Trophoblast cell (in vitro differentiated cells and primary cell): ENCODE measurements around the gene AP5S1.

ENCODE experiments used
- DNase-seq, 2 donors: peaks; one replicate each; pipeline ENCODE4 v3.0.0-alpha.2; 2016
- H2AFZ ChIP-seq: 2 replicates; pipeline ENCODE4 v1.6.1; 2013; ENCODE audit warnings: low read length, moderate library complexity, mild to moderate bottlenecking; ENCODE audit not compliant: insufficient read depth, poor library complexity
- H2AK5ac ChIP-seq: 2 replicates; pipeline ENCODE4 v1.6.1; 2013; ENCODE audit warnings: mild to moderate bottlenecking, low read length
- H2BK120ac ChIP-seq: 2 replicates; pipeline ENCODE4 v1.6.1; 2013; ENCODE audit warnings: low read length, mild to moderate bottlenecking, moderate library complexity; ENCODE audit not compliant: insufficient read depth, poor library complexity
- H2BK12ac ChIP-seq: 2 replicates; pipeline ENCODE4 v1.6.1; 2013; ENCODE audit warnings: mild to moderate bottlenecking, low read length, moderate library complexity
- H2BK5ac ChIP-seq: 2 replicates; pipeline ENCODE4 v1.6.1; 2013; ENCODE audit warnings: low read length, low read depth, moderate library complexity, mild to moderate bottlenecking; ENCODE audit not compliant: poor library complexity
- H3K14ac ChIP-seq: 2 replicates; pipeline ENCODE4 v1.6.1; 2013; ENCODE audit warnings: mild to moderate bottlenecking, low read length
- H3K18ac ChIP-seq: 2 replicates; pipeline ENCODE4 v1.6.1; 2013; ENCODE audit warnings: mild to moderate bottlenecking, low read length
- H3K23ac ChIP-seq: 2 replicates; pipeline ENCODE4 v1.6.1; 2013; ENCODE audit warnings: low read length
- H3K27ac ChIP-seq: 2 replicates; pipeline ENCODE4 v1.5.1; 2013; ENCODE audit warnings: low read depth, mild to moderate bottlenecking, inconsistent platforms, low read length, moderate library complexity
- H3K27me3 ChIP-seq: 2 replicates; pipeline ENCODE4 v1.6.1; 2013; ENCODE audit warnings: inconsistent platforms, mild to moderate bottlenecking, low read length, moderate library complexity; ENCODE audit not compliant: insufficient read depth
- H3K36me3 ChIP-seq, 2 experiments: 1 replicate in 1 of 2; 2 replicates in 1 of 2; pipeline ENCODE4 v1.6.1; 2013; ENCODE audit warnings: low read length in 2 of 2, mild to moderate bottlenecking in 2 of 2, moderate library complexity in 1 of 2; ENCODE audit not compliant: insufficient read depth in 2 of 2, control insufficient read depth in 1 of 2
- H3K4ac ChIP-seq: 2 replicates; pipeline ENCODE4 v1.6.1; 2013; ENCODE audit warnings: low read depth, mild to moderate bottlenecking, low read length, moderate library complexity
- H3K4me1 ChIP-seq, 2 experiments: 1 replicate in 1 of 2; 2 replicates in 1 of 2; pipeline ENCODE4 v1.6.1; 2013; ENCODE audit warnings: low read length in 2 of 2, mild to moderate bottlenecking in 2 of 2, moderate library complexity in 1 of 2; ENCODE audit not compliant: insufficient read depth in 2 of 2, control insufficient read depth in 1 of 2
- H3K4me2 ChIP-seq: 2 replicates; pipeline ENCODE4 v1.6.1; 2013; ENCODE audit warnings: inconsistent platforms, mild to moderate bottlenecking, low read length, moderate library complexity
- H3K4me3 ChIP-seq: 2 replicates; pipeline ENCODE4 v1.5.1; 2013; ENCODE audit warnings: mild to moderate bottlenecking, low read depth, low read length, inconsistent platforms
- H3K79me1 ChIP-seq: one replicate; pipeline ENCODE4 v1.6.1; 2013; ENCODE audit warnings: low read length
- H3K79me2 ChIP-seq: 2 replicates; pipeline ENCODE4 v1.6.1; 2013; ENCODE audit warnings: low read length, mild to moderate bottlenecking; ENCODE audit not compliant: control insufficient read depth, insufficient read depth, poor library complexity
- H3K9ac ChIP-seq: 2 replicates; pipeline ENCODE4 v1.6.1; 2013; ENCODE audit warnings: mild to moderate bottlenecking, low read length
- H3K9me3 ChIP-seq: 2 replicates; pipeline ENCODE4 v1.6.1; 2013; ENCODE audit warnings: low read depth, mild to moderate bottlenecking, control low read depth, inconsistent platforms, low read length; ENCODE audit not compliant: insufficient read depth
- H4K12ac ChIP-seq: 2 replicates; pipeline ENCODE4 v1.6.1; 2013; ENCODE audit warnings: low read depth, mild to moderate bottlenecking, low read length, moderate library complexity
- H4K8ac ChIP-seq: 2 replicates; pipeline ENCODE4 v1.6.1; 2013; ENCODE audit warnings: low read depth, mild to moderate bottlenecking, low read length, moderate library complexity
- H4K91ac ChIP-seq: one replicate; pipeline ENCODE4 v1.6.1; 2013; ENCODE audit warnings: low read depth, mild to moderate bottlenecking, low read length, moderate library complexity
- WGBS: extraction: QIAGEN DNeasy Blood & Tissue Kit; methylation state at CpG from one replicate; pipeline ENCODE4 v1.1.7; 2013; ENCODE audit warnings: missing lambda C conversion rate; ENCODE audit not compliant: insufficient read length, insufficient coverage; ENCODE audit errors: extremely low coverage; 5-methylcytosine and 5-hydroxymethylcytosine counted together

AP5S1 gene

GRCh38 chr20:3801299-3801698 lies 19.0 kb upstream of the AP5S1 start:
- DNase-seq = no peak
- Histone ChIP-seq H3K79me1 (peaks cover 6% of the 10 kb centered on the region), H3K79me2 (peaks cover 3% of the 10 kb centered on the region)

GRCh38 chr20:3801846-3802245 lies 18.5 kb upstream of the AP5S1 start:
- peaks cover 13 to 17% of the 10 kb centered on the region in 2 experiments for H3K4me1 ChIP-seq
- H3K18ac ChIP-seq = no peak overlapping the region

More at GRCh38 chr20:3801299-3801698, 19.0 kb upstream of the AP5S1 start:
- Histone ChIP-seq H2BK120ac (no peak overlapping the region), H4K8ac (no peak overlapping the region), H3K36me3 (peaks cover 44 to 49% of the 10 kb centered on the region in 2 experiments), H2AK5ac (no peak overlapping the region), H3K27ac (no peak overlapping the region), H3K4me3 (no peak overlapping the region), H4K91ac (no peak overlapping the region), H2BK12ac (no peak overlapping the region), H2AFZ (no peak overlapping the region), H2BK5ac (no peak overlapping the region), H4K12ac (no peak overlapping the region), H3K4me2 (no peak overlapping the region), H3K9ac (no peak overlapping the region), H3K27me3 (no peaks in the 10 kb centered on the region), H3K14ac (no peak overlapping the region), H3K23ac (no peak overlapping the region), H3K4ac (no peak overlapping the region), H3K4me1 (peaks cover 18 to 22% of the 10 kb centered on the region in 2 experiments), H3K9me3 (no peaks in the 10 kb centered on the region), H3K18ac (no peak overlapping the region)
- WGBS = no CpG with 5 or more reads among the region's 4 CpGs

GRCh38 chr20:3802524-3803239 lies 17.7 kb upstream of the AP5S1 start:
- Histone ChIP-seq H2BK120ac (no peak overlapping the region), H3K9me3 (no peaks in the 10 kb centered on the region), H3K14ac (no peak overlapping the region), H3K9ac (no peak overlapping the region), H3K4ac (no peak overlapping the region), H2AFZ (no peak overlapping the region), H3K4me2 (no peak overlapping the region), H3K36me3 (peaks cover 43 to 49% of the 10 kb centered on the region in 2 experiments), H3K79me2 (no peaks in the 10 kb centered on the region), H4K8ac (no peak overlapping the region), H3K79me1 (peaks cover 4% of the 10 kb centered on the region), H3K4me1 (peaks cover 16 to 17% of the 10 kb centered on the region in 2 experiments), H4K91ac (no peak overlapping the region), H3K18ac (no peak overlapping the region), H2BK12ac (no peak overlapping the region), H2BK5ac (no peak overlapping the region), H3K4me3 (no peak overlapping the region), H3K27me3 (no peaks in the 10 kb centered on the region), H3K23ac (no peak overlapping the region), H4K12ac (no peak overlapping the region), H3K27ac (no peak overlapping the region), H2AK5ac (no peak overlapping the region)
- no peak for DNase-seq
- no CpG with 5 or more reads among the region's 11 CpGs for WGBS

More at GRCh38 chr20:3801846-3802245, 18.5 kb upstream of the AP5S1 start:
- Histone ChIP-seq H2BK120ac (no peak overlapping the region), H3K36me3 (peaks cover 44 to 49% of the 10 kb centered on the region in 2 experiments), H4K8ac (no peak overlapping the region), H3K14ac (no peak overlapping the region), H3K4ac (no peak overlapping the region), H2AK5ac (no peak overlapping the region), H4K12ac (no peak overlapping the region), H3K9me3 (no peaks in the 10 kb centered on the region), H3K4me3 (no peak overlapping the region), H3K79me2 (no peaks in the 10 kb centered on the region), H3K9ac (no peak overlapping the region), H3K27me3 (no peaks in the 10 kb centered on the region), H3K79me1 (peaks cover 2% of the 10 kb centered on the region), H2BK5ac (no peak overlapping the region), H2BK12ac (no peak overlapping the region), H3K27ac (no peak overlapping the region), H4K91ac (no peak overlapping the region), H3K23ac (no peak overlapping the region), H2AFZ (no peak overlapping the region), H3K4me2 (no peak overlapping the region)
- DNase-seq = no peak
- WGBS = no CpG with 5 or more reads among the region's 13 CpGs

DNA sequence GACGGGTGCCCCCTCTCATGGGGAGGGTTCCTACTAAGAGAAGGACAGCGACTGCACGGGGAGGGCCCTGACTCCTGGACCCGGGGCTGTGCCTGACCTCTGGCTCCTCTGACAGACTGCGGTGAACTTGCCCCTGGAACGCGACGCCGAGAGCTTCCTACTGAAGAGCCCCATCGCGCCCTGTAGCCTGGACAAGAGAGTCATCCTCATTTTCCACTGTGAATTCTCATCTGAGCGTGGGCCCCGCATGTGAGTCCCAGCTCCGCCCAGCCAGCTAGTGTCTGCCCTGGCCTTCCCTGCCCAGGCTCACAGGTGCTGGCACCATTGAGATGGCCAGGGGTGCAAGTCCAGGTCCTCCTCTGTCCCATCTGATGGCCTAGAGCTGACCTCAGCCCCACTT lies 17.1 kb upstream of the AP5S1 start:
- Histone ChIP-seq H4K12ac (no peak overlapping the region), H3K4ac (no peak overlapping the region), H3K9me3 (no peaks in the 10 kb centered on the region), H2BK5ac (no peak overlapping the region), H3K36me3 (peaks cover 42 to 48% of the 10 kb centered on the region in 2 experiments), H4K91ac (no peak overlapping the region), H3K27ac (no peak overlapping the region), H2AK5ac (no peak overlapping the region), H3K27me3 (no peaks in the 10 kb centered on the region), H4K8ac (no peak overlapping the region), H3K79me2 (peaks cover 2% of the 10 kb centered on the region), H2BK12ac (no peak overlapping the region), H3K9ac (no peak overlapping the region), H3K79me1 (peaks cover 10% of the 10 kb centered on the region), H3K14ac (no peak overlapping the region), H3K23ac (no peak overlapping the region), H2BK120ac (no peak overlapping the region), H3K4me1 (peaks cover 21 to 22% of the 10 kb centered on the region in 2 experiments), H3K4me2 (no peak overlapping the region), H2AFZ (no peak overlapping the region), H3K18ac (no peak overlapping the region), H3K4me3 (no peak overlapping the region)
- no CpG with 5 or more reads among the region's 14 CpGs for WGBS
- no peak for DNase-seq
